HG02678 (cell line): ENCODE results near the gene CPNE4.

Source experiments
- ATAC-seq: cut with Tn5 transposase; IDR thresholded peaks from one replicate; pipeline ENCODE4 v1.9.1; 2021; ENCODE audit warnings: mild to moderate bottlenecking, moderate library complexity; ENCODE audit not compliant: unreplicated experiment

Gene CPNE4

DNA sequence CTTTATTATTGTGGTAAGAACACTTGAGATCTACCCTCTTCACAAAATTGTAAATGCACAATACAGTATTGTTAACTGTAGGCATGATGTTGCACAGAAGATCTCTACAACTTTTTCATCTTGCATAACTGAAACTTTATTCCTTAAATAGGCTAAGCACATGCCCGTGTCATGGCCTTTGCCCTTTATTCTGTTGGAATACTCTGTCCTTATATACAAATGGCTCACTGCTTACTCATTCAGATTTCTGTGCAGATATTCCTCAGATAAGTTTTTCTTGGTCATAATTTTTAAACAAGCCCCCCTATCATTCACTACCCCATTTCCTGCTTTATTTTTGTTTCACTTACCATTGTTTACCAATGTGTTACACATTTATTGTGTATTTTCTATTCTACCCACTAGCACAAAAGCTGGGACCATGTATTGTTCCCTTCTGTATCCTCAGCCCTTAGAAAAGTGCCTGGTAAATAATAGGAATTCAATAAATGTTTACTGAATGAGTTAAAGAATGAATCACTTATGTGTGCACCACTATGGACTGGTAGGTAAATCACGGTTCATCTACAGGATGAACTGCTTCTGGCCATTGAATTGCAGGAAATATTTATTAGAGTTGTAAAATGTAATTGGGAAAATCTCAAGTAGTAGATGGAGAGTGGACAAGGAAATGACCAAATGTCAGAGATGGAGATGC, 151.0 kb downstream of the CPNE4 start:
- no peak for ATAC-seq

DNA sequence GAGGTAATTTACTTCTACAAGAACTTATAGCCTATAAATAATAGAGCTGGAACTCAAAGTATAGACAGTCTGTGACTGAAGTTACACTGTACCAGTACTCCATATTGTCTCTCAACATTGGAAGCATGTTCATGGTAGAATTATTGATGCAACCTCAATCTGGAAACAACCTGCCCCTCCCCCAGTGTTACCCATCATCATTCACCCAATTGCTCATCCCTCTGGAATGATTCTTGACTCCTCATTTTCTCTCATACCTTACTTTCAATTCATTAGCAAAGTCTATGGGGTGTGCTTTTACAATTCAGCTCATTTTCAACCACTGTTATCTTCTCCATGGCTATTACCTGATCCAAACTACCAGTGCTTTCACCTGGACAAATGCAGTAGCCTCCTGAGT, 151.7 kb downstream of the CPNE4 start:
- no peak for ATAC-seq

DNA sequence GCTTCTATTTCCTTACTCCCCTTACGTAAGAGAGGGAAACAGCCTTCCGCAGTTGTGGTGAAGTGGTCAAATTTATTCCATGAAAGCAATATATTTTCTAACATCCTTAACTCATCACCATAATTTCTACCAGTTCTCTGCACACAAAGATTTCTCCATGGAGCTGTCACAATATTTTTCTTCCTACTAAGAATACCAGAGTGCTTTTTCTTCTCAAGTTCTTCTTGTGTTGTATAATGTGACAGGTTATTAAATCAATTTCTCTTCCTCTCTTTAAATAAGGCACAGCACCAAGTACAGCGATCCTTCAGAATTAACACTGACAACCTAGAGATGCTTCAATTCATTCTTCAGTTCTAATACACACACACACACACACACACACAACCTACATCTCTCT, 153.0 kb downstream of the CPNE4 start:
- no peak for ATAC-seq

DNA sequence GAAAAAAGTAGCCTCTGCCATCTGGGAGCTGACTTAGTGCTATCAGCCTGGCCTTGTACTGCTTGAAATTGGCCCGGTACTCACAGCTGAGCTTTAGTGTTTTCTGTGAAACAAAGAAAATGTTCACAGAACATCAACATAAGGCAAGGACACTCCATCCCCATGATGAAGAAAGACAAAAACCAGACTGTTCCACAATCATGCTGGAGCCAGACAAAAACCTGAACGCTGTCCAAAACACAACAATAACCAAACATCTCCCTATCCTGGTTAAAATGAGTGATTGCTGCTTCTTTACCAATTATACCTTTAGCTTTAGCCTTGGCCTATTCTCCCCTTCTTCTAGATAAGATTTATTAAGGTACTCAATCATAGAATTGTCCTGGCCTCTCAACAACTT, 153.9 kb downstream of the CPNE4 start:
- ATAC-seq: no peak

DNA sequence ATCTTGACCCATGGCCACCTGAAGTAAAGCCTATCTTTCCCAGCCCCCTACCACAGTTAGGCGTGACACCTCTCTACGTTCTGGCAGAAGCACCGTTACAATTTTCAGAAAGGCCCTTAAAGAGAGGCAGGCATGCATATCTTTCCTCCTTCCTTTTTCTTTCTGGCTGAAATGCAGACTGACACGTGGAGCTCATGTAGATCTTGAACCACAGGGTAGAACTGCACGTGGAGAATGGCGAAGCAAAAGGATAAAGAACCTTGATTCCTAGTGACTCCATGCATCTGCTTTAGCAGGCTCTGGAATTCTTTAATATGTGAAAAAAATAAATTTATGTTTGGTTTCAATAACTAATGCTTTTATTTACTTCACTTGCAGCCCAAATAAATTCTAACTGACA, 166.6 kb downstream of the CPNE4 start:
- ATAC-seq: no peak

DNA sequence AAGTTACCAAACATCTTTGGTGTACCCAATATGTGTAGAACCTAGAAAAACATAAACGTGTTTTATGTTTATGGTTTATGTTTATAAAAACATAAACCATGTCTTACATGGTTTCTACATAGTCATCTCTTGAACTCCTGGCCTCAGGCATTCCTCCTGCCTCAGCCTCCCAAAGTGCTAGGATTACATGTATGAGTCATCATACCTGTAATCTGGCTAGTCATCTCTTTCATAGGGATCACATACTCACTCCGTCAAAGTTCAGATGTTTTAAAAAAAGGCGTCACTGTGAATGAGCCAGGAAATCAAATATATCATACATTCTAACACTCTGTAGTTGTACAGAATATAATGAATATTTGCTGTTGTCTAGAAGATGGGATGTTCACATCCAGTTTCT, 178.6 kb downstream of the CPNE4 start:
- ATAC-seq: no peak

DNA sequence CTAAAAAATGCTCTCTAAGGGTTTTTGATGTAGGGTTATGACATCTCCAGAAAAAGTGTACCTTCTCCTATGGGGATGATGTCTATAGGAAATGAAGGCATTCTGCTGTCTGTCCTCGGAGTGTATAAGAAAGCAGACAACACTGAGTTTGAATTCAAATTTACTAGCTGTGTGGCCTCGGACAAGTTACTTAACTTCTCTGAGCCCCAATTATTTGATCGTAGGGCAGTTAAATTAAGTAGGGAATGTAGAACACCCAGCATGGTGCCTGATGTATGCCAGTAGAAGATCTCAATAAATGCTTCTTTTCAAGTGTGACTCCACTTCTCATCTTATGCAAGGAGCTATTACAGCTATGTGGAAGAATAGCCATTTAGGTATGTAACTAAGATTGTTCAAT, 184.6 kb downstream of the CPNE4 start:
- ATAC-seq: no peak

DNA sequence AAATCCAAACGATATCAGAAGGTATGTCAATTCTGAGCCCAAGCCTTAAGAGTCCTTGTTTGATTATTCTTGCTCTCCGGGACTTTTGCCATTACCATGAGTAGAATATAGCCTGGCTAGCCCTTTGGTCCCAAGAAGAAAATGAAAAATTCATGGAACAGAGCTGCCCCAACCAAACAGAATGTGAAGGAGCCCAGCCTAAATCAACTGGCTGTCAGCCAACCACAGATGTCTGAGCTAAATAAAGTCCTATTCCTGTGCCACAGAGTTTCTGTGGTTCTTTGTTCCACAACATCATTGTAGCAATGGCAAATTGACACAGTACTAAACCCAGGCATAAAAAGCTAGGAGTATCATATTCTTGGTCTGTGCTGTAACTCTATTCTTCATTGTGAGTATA, 185.2 kb downstream of the CPNE4 start:
- no peak for ATAC-seq

DNA sequence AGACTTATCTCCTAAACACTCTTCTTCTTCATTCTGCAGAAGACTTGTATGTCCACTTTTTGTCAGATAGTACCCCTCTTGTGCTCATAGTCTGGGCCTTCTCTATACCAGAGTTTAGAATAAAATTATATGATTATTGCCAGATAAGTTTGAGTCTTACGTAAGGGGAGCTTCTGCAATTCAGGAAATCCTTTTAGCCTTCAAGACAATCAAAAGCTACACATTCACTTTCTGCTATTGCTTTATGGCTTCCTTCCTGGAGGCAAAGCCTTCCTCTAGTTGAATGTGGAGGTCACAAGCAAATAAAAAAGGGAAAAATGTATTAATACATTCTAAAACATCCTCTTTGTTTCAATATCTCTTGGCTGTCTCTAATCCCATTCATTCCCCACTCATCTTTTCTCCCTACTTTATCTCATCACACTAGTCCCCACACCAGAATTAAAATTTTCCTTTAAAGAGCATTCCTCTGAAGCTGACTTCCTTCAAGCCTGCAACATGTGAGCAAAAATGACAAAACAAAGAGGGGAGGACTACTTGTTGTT, 186.8 kb downstream of the CPNE4 start:
- ATAC-seq: no peak

DNA sequence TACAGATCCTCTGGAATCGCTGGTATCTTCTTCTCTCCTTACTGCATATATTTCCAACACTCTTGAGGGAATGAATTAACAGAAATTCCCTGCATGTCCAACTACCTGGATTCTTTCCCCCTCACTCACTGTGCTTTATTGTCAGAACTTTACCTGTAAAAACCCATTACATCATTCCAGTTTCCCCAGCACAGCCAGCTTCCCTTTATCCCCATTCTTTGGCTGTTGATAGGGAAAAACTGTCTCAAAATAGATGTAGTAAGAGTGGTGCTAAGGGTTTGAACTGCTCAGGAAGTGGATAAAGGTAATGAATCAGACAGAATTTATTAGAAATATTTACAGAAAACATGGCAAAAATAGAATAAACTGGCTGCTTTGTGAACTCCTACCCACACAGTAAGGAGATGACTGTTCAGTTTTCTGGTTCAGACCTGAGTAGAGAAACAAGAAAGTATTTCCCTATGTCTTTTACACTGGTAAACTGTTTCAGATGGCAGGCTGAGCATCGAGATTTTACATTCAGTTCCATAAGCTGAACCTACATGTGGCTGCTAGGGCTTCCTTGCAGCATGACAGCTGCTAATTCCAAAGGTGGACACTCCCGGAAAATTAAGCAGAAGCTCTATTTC, 188.4 kb downstream of the CPNE4 start:
- ATAC-seq: no peak

DNA sequence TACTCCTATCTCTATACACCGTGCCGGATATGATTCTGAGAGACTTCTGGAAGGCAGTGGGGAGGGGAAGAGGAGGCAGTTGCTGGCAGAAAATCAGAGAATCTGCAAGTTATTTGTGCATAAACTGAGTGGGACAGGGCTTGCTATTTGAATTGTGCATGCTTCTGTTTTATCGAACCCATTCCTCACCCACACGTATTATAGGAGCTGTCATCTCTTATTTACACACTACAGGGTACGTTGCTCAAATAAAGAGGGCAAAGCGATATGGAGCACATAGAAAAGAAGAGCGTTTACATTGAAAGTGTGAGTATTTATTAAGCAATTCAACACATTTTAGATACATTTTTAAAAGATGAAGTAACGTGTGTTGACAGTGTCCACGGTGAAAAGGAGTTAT, 191.6 kb downstream of the CPNE4 start:
- no peak for ATAC-seq

DNA sequence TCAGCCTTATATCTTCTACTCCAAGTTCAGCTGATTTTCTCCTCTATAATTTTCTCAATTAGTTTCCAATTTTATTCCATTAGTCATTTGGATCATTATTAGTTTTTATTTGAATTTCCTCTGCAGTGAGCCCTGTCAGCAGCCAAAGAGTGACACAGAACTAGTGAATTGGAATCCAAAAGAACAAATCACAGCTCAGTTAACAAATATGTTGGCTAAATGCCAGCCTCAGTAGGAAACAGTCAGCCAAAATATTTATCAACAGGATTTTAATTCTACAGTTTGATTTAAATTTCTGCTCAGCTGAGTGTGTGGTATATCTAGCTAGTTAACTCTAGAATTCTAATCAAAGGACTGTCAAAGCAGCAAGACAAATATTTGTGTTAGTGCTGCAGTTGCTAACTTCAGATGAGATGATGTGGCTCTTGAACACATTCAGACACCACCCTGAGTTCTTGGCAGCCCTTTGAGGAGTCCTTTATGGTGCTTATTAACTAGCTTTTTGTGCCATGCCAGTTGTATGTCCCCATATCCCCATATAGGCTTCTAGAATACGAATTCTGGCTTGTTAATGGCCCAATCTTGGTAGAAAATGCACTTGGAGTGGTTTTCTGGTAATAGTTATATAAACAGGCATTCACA, 194.5 kb downstream of the CPNE4 start:
- no peak for ATAC-seq

DNA sequence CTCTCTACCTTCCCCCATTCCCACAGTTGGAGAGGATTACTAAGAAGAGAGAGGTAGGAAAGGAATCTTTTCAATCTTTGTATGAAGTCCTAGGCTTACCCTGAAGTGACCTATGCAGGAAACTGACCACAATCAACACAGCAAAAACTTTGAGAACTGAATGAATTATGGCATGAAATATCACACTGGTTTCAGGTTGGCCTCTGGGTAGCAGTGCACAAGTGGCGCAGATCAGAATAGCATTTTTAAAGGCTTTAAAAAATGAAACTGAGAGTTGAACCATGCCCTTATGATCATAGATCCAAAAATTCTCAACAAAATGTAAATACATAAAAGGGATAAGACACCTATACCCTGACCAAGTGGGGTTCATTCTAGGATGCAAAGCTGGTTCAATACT, 198.9 kb downstream of the CPNE4 start:
- ATAC-seq: no peak

DNA sequence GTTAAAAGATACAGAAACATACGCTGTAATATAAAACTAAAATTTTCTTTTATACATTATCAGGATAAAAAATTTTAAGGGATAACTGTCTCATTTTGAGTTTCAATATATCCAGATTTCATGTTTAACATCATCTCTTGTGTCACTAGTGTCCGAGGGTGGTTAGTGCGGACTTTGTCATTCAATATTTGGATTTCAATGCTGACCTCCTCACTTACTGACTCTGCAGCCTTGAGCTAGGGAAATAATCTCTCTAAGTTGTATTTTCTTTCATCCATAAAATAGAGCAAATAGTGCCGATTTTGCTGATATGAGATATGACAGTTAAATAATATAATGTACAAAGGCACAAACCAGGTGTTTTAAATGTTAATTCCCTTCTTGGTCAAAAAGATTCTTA, 203.2 kb downstream of the CPNE4 start:
- no peak for ATAC-seq

DNA sequence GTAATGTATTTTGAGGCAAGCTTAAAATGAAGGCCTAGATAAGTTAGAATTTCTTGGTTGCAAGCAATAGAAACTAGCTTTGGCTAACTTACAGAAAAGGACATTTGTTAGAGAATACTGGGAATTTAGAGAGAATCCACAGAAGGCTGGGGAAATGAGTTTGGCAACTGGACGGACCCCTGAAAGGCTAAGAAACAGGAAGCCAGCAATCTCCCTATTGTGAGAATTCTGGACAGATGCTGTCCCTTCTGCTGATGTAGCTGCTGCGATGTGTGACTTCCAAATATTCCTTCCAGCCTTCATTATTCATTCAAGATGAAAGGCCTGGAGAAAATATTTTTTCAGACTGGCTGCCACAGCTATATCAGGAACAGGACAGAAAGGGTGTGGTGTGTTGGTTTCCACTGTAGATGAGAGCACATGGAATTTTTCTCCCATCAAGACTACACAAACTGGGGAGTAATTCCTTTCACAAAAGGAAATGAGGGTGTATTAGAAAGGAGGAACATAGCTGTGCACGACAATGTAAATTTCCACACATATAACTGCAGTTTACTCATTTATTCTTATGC, 213.5 kb downstream of the CPNE4 start:
- no peak for ATAC-seq

DNA sequence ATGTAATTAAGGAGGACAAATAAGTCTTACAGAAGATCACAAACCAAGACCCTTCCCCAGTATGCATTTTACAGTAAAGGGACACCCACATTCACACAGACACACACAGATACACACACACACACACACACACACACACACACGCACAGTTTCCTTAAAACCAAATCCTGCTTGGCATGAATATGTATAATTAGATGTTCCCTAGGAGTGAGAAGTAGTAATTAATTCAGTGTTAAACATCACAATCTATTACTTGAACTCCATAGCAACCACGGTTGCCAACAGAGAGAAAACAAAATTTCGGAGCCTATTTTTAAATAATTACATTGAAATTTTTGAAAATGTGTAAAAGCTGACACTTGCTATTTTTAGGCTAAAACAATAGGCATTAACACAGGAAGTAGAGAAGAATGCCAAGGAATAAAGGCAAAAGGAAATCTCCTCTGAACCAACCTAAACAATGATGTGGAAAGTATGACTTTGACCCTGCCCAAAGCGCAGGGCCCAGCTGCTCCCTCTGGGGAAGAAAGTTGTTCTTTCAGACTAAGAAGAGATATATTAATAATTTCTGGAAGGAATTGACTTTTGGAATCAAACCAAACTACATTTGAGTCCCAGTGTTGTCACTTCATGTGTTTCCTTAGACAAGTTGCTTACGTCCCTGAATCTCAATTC, 215.3 kb downstream of the CPNE4 start:
- ATAC-seq: no peak

DNA sequence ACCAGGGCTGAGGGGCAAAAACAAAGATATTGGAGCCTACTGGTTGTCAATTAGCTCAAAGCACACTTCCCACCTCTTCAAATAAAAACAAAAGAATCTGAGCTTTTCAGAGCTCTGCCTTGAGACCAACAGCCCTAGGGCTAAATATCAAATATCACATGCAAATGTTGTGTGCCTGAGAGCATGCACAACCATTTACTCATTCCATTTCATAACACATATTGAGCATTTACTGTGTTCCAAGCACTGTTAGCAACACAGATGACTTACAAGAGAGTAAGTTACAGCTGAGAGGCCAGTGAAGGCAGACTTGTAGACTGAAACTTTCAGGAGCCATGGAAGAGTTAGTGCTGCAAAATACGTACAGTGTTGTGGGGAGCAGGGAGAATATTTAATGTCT, 222.4 kb downstream of the CPNE4 start:
- no peak for ATAC-seq

DNA sequence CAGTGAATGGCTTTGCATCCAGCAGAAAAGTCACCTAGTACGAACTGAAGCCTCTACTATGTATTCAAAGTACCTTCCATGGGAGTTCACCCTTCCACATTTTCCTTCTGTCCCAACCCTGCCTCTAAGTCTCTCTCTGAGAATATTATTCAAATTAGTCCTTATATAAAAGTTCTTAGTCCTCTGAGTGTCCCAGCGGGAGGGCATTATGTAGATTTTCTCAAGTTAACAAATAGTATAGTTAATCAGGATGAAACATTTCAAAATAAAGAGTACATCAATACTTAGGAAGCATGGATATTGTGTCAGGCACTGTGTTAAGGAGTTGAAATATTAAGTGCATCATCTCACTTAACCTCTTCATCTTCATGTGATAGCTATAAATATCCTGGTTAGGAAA, 223.3 kb downstream of the CPNE4 start:
- no peak for ATAC-seq

DNA sequence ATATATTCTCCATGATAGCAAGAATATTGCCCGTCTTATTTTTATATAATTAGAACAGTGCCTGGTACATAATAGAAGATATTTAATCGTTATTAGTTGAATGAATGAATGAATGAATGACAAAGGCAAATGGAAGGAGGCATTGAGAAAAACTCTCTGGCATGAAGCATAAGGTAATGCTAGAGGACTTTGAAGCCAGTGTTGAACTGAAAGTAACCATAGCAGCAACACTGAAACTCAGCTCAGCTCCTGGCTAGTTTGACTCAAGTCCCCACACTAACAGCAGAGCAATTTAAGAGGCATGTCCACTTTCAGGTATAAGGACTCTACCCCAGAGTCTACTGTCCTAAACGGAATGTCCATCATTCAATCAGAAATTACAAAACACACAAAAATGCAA, 227.0 kb downstream of the CPNE4 start:
- ATAC-seq: no peak

DNA sequence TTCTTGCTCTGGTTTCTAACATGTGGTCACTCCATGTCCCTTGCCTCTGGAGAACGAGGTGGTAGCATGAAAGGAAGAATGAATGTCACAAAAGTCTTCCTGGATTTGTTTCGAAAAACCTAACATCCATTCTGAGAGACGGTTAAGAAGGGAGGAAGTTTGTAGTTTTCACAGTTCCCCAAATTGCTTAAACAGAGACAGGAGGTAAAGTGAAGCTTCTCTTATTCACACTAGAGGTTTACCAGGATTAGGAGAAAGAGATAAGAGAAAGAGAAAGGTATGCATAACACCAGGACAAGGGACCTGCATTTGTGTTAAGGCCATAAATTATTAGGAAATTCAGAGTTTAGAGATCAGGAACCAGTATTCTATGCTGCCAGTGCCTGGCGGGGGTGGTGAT, 228.1 kb downstream of the CPNE4 start:
- no peak for ATAC-seq

DNA sequence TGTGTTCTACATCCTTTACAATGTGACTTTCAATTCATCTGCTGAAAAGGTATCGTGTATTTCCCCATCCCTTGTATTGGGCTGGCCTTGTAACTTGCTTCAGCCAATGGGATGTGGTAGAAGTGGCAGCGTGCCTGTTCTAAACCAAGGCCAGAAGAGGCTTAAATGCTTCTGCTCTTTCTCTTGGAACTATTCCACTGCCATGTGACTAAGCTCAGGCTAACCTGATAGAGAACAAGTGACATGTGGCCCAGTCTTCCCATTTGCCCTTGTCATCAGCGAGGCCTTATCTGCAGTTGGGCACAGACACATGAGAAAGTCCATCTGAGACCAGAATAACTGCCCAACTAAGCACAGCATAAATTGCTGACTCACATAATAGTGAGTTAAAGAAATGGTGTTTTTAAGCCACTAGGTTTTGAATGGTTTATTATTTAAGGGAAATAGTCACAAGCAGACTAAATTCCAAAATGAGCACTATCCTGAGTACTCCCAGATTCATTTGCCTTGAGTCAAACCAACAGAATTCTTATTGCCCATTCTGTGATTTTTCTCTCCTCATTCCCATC, 230.2 kb downstream of the CPNE4 start:
- no peak for ATAC-seq
